NCI-H1417 treated with DMSO at 0.1 percent for 48 hours (cell line): Measurements from ENCODE around the gene NOC2L.
"Not testable (repeated sequence)": the region's sequence is repeated elsewhere in the genome, so short reads cannot be mapped to it uniquely, and the experiment has no call there.

Experiments
- DNase-seq: peaks from one replicate; lab custom pipeline; 2025; lab: John Stamatoyannopoulos, UW

Gene NOC2L

DNA sequence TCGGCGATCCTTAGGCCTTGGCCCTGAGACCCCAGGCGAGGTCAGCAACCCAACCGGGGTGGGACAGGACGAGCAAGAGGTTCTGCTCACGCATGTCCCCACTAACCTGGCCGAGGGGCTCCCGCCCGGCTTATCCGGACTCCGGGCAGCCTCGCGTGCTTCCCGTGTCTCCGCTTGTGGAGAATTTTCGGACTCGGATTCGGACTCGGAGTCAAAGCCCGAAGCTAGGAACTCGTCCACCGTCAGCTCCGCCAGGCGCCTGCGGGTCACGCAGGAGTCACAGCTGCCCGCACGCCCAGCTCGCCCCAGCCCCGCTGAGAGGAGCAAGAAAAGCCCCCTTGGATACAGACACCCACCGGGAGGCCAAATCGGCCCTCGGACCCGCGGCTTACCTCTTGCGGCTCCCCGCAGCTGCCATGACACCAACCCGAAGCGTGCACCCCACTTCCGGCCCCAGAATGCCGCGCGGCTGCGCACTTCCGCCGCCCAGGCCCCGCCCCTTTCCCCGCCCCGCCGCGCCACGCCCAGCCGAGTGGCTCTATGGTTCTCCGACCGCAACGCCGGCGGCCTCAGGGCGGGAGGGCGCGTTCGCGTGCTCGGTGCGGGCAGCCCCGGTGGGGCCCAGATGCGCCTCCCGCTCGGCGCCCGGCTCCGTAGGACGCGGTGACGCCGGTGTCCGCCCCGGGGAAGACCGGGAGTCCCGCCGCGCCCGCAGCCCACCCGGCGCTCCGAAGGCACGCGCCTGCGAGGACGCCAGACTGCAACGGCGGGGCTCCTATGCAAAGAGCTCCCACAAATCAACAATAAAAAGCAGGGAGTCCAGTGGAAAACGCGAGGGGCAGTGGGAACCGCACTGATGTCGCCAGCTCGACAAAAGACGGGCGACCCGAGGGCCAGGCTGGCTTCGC lies at the start of gene NOC2L:
TSS of gene NOC2L (minus strand) at position 434 of the 908 bp plus-strand sequence. CDS start at position 418, 16 bp downstream.
- DNase-seq: no peak

DNA sequence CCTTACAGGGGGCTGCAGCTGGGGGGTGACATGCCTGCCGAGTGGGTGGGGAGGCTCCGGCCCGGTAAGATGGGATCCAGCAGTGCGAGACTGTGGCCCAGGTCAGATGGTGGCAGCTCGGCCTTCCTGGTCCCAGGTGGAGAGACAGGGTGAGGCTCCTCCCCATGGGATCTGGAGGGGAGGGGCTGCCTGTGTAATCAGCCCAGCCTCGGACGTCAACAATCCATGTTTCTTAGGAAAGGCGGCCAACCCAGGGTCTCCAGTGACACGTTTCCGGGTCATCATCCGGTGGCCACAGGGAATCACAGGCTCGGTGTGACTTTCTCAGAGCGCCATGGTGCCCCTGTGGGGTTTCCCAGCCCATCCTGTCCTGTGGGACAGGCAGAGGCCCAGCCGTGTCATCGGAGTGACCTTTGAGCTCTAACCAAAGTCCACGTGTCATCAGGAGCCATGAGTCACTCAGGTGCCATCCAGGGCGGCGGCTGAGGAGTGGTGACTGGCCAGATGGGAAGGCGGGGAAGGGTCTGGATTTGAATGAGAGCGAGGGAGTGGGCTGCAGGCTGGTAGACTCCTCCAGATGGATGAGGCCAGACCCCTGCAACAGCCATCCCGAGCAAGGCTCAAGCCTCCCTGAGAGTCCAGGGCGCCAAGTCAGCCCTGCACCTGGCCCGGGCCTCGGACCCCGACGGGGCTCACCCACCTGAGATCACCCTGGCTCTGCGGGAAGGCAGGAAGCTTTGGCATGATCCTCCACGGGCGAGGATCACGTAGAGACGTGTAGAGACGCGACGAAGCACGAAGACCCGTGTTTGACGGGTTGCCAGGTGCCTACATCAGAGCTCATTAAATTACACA lies 47.5 kb upstream of the NOC2L start:
- DNase-seq: no peak

GRCh38 chr1:1005774-1006304 lies 46.8 kb upstream of the NOC2L start:
- no peak for DNase-seq

DNA sequence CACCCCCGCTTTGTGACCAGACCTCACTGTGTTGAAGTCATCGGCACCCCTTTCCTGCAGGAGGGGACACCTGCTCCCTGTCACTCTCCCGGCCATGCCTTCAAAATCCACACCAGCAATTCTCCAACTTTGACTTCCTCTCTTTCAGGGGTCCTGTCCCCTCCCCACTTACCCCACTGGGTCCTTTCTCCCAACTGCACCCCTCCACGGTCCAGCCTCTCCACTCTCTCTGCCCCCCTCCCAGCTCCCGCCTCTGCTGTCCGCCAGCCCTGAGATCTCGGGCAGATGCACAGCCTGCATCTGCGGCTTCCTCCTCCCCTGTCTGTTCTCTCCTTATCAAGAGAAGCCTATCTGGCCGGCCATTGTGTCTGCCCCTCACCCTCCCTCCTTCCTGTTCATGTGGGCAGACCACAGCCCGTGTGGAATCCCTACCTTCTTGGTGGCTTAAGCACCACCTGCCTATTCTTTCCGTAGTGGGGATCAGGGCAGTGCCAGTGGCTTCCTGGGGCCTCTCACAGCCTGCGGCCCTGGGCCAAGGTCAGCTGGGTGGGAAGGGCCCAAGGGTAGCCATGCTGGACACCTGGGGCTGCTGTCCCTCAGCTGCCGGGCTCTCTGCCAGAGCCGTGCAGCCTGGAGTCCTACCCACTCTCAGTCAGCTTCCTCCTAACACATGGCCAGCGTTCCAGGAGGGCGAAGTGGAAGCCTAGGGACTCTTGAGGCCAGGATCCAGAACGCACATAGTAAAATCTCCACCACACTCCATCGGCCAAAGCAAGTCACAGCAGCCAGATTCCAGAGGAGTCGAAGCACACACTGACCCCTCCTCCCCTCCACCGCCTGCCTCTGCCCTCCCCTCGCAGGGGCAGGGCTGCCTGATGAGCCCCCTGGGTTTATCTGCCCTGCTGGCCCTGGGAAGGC lies 46.0 kb upstream of the NOC2L start:
- no peak for DNase-seq

GRCh38 chr1:1004420-1004779 lies 45.3 kb upstream of the NOC2L start:
- DNase-seq: no peak

- no peak for DNase-seq
These were observed 44.8 kb upstream of the NOC2L start for GRCh38 chr1:1003618-1004419.

- DNase-seq: no peak
These were observed 42.2 kb upstream of the NOC2L start for GRCh38 chr1:1001057-1001783.

DNA sequence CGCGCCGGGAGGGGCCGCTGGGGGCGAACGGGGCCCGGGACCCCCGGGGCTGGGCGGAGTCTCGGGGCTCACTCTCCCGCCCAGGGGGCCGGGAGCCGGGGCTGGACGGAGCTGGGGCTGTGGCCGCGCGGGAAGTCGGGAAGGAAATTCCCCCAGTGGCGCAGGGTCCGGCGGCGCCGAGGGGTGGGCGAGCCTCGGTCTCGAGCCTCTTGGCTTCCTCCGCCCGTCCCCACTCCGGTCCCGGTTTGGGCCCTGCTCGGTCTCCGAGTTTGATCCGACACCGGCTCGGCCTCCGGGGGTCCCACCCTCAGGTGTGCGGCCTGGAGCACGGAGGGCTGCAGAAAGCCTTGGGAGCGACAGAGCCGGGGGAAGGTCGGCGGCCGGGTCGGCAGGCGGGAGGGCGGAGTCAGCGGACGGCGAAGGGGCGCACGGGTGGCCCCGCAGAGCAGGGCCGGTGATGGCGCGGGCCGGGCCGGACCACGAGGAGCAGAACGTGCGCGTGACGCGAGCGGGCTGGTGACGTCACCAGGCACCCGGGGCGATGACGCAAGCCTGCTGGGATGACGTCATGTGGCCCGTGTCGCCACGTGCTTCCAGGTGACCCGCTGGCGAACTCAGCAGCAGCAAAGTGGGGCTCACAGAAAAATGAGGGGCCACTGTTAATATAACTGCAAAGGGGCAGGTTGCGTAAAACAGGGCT lies 41.5 kb upstream of the NOC2L start:
- no peak for DNase-seq

DNA sequence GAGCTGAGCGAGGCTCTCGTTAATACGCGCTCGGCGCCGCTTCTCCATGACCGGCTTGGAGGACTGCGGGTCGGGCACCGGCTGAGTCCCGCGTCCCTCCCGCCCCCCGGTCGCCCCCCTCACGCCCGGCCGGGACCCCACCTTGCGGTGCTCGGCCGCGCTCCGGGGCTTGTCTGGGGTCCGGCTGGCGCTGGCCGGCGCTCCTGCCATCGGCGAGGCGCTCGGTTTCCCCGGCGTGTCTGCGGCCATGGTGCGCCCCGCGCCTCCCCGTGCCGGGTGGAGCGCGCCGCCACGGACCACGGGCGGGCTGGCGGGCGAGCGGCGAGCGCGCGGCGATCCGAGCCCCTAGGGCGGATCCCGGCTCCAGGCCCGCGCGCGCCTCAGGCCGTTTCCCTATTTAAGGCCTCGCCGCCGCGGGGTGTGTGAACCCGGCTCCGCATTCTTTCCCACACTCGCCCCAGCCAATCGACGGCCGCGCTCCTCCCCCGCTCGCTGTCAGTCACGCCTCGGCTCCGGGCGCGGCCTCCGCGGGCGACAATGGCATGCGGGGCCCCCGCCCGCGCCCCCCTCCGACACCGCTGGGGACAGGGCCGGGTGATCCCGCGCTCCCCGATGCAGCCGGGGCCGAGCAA lies 40.8 kb upstream of the NOC2L start, which contains the start of gene HES4:
TSS of gene HES4 (minus strand) at position 373 of the 632 bp plus-strand sequence. CDS start at position 249, 124 bp downstream.
- DNase-seq: no peak

GRCh38 chr1:998995-999724 lies 40.1 kb upstream of the NOC2L start:
- DNase-seq: no peak

- DNase-seq: no peak
These were observed 39.6 kb upstream of the NOC2L start for GRCh38 chr1:998745-998994.

DNA sequence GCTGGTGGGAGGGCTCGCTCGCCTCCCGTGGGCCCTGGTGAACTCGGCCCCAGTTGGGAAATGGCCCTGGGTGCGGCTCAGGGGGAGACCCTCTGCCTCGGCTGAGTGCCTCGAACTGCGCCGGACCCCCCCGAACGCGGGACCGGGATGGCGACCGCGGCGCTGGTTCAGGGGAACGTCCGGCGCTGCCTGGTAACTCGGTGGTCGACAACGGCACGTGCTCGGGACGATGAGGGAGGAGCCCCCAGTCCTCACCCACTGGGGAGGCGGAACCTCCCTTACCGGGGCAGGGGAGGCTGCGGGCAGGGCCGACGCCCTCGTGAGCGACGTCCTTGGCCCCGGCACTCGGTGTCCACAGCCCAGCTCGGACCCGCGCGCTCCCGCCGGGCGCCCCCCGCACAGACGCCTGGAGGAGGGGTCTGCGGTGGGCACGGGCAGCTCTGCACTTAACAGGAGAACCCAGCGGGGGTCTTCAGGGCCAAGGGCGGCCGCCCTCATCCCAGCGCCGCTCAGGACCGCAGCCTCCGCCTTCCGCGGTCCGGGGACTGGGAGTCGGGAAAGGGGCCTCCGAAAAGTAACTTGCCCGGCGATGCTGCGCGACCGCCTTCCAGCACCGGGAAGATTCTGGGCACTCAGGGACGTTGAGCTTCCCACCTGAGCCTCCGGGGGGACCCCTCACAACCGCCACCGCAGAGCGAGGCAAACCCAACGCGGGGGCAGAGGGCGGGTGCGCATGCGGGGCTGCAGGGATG lies 39.1 kb upstream of the NOC2L start:
- no peak for DNase-seq

- no peak for DNase-seq
These were observed 38.6 kb upstream of the NOC2L start for GRCh38 chr1:997713-997992.

GRCh38 chr1:996851-997712 lies 38.0 kb upstream of the NOC2L start:
- DNase-seq: no peak

DNA sequence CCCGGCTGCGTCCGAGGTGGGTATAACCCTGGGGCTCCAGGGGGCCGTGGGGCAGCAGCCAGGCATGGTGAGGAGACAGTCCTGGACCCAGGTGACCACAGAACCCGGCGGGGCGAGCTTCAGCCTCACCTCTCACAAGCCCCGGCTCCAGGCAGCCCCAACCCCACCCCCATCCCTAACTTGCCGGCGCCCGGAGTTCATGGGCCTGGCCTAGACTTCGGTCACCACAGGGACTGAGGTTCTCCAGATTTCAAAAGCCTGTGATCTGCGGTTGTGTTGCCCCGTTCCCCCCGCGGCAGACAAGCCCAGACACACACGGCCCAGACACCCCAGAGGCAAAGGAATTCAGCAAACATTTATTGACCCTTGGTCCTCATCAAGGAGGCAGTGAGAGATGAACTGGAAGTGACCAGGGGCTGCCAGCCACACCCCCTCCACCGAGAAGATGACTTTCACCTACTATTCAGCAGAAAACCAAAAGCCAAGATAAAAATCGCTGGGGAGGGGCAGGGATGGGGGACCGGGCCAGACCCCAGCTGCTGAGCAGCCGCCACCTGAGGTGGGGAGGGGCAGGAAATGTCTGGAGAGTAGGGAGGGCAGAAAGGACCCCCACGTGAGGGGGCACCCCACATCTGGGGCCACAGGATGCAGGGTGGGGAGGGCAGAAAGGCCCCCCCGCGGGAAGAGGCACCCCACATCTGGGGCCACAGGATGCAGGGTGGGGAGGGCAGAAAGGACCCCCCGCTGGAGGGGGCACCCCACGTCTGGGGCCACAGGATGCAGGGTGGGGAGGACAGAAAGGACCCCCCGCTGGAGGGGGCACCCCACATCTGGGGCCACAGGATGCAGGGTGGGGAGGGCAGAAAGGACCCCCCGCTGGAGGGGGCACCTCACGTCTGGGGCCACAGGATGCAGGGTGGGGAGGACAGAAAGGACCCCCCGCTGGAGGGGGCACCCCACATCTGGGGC lies 36.9 kb upstream of the NOC2L start:
- no peak for DNase-seq

DNA sequence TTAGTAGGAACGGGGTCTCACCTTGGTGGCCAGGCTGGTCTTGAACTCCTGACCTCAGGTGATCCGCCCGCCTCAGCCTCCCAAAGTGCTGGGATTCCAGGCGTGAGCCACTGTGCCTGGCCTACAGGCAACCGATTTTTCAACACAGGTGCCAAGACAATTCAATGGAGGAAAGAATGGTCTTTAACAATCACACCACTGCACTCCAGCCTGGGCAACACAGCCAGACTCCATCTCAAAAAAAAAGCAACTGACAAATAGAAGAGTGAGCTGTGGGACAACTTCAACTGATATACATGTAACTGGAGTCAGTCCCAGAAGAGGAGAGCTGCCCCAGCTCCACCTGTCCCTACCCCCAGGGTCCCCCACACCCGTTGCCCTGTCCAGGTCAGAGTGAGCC lies 35.5 kb upstream of the NOC2L start:
- not testable (repeated sequence) for DNase-seq
